HEK293 (cell line): Measurements from ENCODE around the gene CMTR2.

ENCODE experiments used
- CTCF ChIA-PET: fragments of 350-600 bp; formaldehyde crosslinking; extraction: SDS; loops from one replicate; lab custom pipeline; 2021; ENCODE audit warnings: antibody characterized with exemption; lab: Yijun Ruan, JAX
- POLR2A ChIA-PET: fragments of 300-600 bp; formaldehyde crosslinking; extraction: SDS; loops from one replicate; lab custom pipeline; 2020; ENCODE audit warnings: antibody characterized with exemption, inconsistent platforms; lab: Yijun Ruan, JAX
- H3K27ac ChIP-seq: fragments of 200-500 bp; sonication (Bioruptor generic); 2 replicates; pipeline ENCODE4 v1.5.1; 2014; ENCODE audit warnings: low read depth, low read length, control low read depth, inconsistent platforms; ENCODE audit errors: extremely low read depth
- H3K36me3 ChIP-seq, 2 experiments: fragments of 200-500 bp in 1 of 2; sonication (Bioruptor generic) in 1 of 2; 1 replicate in 1 of 2; 2 replicates in 1 of 2; pipeline ENCODE4 v1.5.1; 2014 to 2017; ENCODE audit warnings: inconsistent platforms in 2 of 2, low read length in 2 of 2; ENCODE audit not compliant: control insufficient read depth in 2 of 2, insufficient read depth in 1 of 2
- H3K4me1 ChIP-seq: fragments of 200-500 bp; sonication (Bioruptor generic); 2 replicates; pipeline ENCODE4 v1.5.1; 2014; ENCODE audit warnings: mild to moderate bottlenecking, low read length, inconsistent platforms; ENCODE audit not compliant: control insufficient read depth, insufficient read depth
- H3K4me3 ChIP-seq: 2 replicates; pipeline ENCODE4 v1.5.1; 2011; ENCODE audit warnings: low read depth, mild to moderate bottlenecking, control low read depth, low read length, moderate library complexity
- H3K9me3 ChIP-seq: fragments of 200-500 bp; sonication (Bioruptor generic); 2 replicates; pipeline ENCODE4 v1.5.1; 2014; ENCODE audit warnings: low read depth, low read length, inconsistent platforms; ENCODE audit not compliant: control insufficient read depth, insufficient read depth
- KLF10 ChIP-seq: fragments of 450-650 bp; IDR thresholded peaks from 2 replicates; pipeline ENCODE4 v1.5.1; 2018; ENCODE audit warnings: missing biosample characterization, mild to moderate bottlenecking, missing genetic modification characterization
- KLF16 ChIP-seq: fragments of 450-650 bp; formaldehyde crosslinking; IDR thresholded peaks from 2 replicates; pipeline ENCODE4 v1.5.1; 2017; ENCODE audit warnings: missing biosample characterization, missing genetic modification characterization
- ZNF248 ChIP-seq: fragments of 450-650 bp; formaldehyde crosslinking; IDR thresholded peaks from 2 replicates; pipeline ENCODE4 v1.5.1; 2017; ENCODE audit warnings: missing biosample characterization, missing genetic modification characterization
- ZNF274 ChIP-seq, 2 experiments: fragments of 200-500 bp in 1 of 2; fragments of 450-650 bp in 1 of 2; sonication (Bioruptor generic) in 1 of 2; formaldehyde crosslinking in 1 of 2; IDR thresholded peaks; 2 replicates each; pipeline versions ENCODE4 v1.5.1 to v1.6.1; 2014 to 2016; ENCODE audit warnings: borderline replicate concordance in 1 of 2, inconsistent platforms in 1 of 2, low read length in 1 of 2, missing biosample characterization in 1 of 2, missing genetic modification characterization in 1 of 2
- ZNF302 ChIP-seq: fragments of 450-650 bp; formaldehyde crosslinking; IDR thresholded peaks from 2 replicates; pipeline ENCODE4 v1.5.1; 2016; ENCODE audit warnings: missing biosample characterization, missing genetic modification characterization, low read depth
- ZNF350 ChIP-seq: fragments of 450-650 bp; formaldehyde crosslinking; IDR thresholded peaks from 2 replicates; pipeline ENCODE4 v1.5.0; 2017; ENCODE audit warnings: missing biosample characterization, mild to moderate bottlenecking, missing genetic modification characterization
- ZNF354C ChIP-seq: fragments of 450-650 bp; formaldehyde crosslinking; IDR thresholded peaks from 2 replicates; pipeline ENCODE4 v1.5.1; 2016; ENCODE audit warnings: missing biosample characterization, missing genetic modification characterization, low read depth, borderline replicate concordance
- ZNF544 ChIP-seq: fragments of 450-650 bp; formaldehyde crosslinking; IDR thresholded peaks from 2 replicates; pipeline ENCODE4 v1.5.0; 2017; ENCODE audit warnings: missing biosample characterization, missing genetic modification characterization
- ZNF626 ChIP-seq: fragments of 450-650 bp; sonication (Bioruptor Pico); formaldehyde crosslinking; IDR thresholded peaks from 2 replicates; pipeline ENCODE4 v1.5.1; 2018; ENCODE audit warnings: missing biosample characterization, missing genetic modification characterization, inconsistent platforms
- ZNF707 ChIP-seq: fragments of 450-650 bp; formaldehyde crosslinking; IDR thresholded peaks from 2 replicates; pipeline ENCODE4 v1.5.1; 2016; ENCODE audit warnings: missing biosample characterization, missing genetic modification characterization
- ZNF777 ChIP-seq: fragments of 450-650 bp; formaldehyde crosslinking; IDR thresholded peaks from 2 replicates; pipeline ENCODE4 v1.5.1; 2017; ENCODE audit warnings: missing biosample characterization, missing genetic modification characterization, borderline replicate concordance
- TF ChIP-seq, protein P1 (sequence below): fragments of 450-650 bp; formaldehyde crosslinking; IDR thresholded peaks from 2 replicates; pipeline ENCODE4 v1.5.1; 2017; ENCODE audit warnings: missing biosample characterization, mild to moderate bottlenecking, missing genetic modification characterization, moderate library complexity
- TF ChIP-seq, protein P2 (sequence below): fragments of 450-650 bp; formaldehyde crosslinking; IDR thresholded peaks from 2 replicates; pipeline ENCODE4 v1.5.1; 2016; ENCODE audit warnings: missing biosample characterization, missing genetic modification characterization
- TF ChIP-seq, protein P3 (sequence below): fragments of 450-650 bp; formaldehyde crosslinking; IDR thresholded peaks from 2 replicates; pipeline ENCODE4 v1.5.1; 2016; ENCODE audit warnings: missing biosample characterization, missing genetic modification characterization
- TF ChIP-seq, protein P4 (sequence below): fragments of 450-650 bp; IDR thresholded peaks from 2 replicates; pipeline ENCODE4 v1.5.1; 2018; ENCODE audit warnings: missing biosample characterization, missing genetic modification characterization
- TF ChIP-seq, protein P5 (sequence below): fragments of 450-650 bp; formaldehyde crosslinking; IDR thresholded peaks from 2 replicates; pipeline ENCODE4 v1.5.1; 2016; ENCODE audit warnings: missing biosample characterization, missing genetic modification characterization, low read depth
- TF ChIP-seq, protein P6 (sequence below): fragments of 450-650 bp; formaldehyde crosslinking; IDR thresholded peaks from 2 replicates; pipeline ENCODE4 v1.5.1; 2016; ENCODE audit warnings: missing biosample characterization, missing genetic modification characterization
- TF ChIP-seq, protein P7 (sequence below): fragments of 450-650 bp; formaldehyde crosslinking; IDR thresholded peaks from 2 replicates; pipeline ENCODE4 v1.5.1; 2016; ENCODE audit warnings: missing biosample characterization, missing genetic modification characterization

Gene CMTR2

DNA sequence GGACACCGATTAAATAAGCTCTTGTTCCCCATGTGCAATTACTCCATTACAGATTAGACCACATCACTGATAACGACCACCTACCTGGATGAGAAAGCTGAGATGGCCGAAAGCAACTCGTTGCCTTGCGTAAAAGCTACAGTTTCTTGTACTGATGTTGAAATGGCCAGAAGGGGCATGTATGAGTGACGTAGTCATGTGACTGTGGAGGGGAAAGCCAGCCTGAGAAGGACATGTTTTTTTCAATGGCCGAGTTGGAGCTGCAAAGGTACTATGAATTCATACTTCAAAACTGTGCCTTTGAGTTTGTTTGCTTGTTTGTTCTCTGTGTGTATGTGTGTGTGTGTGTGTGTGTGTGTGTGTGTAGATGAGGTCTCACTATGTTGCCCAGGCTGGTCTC is 41.7 kb downstream of the CMTR2 start:
- CTCF ChIA-PET: no interaction called here
- no peak overlapping the region for H3K27ac ChIP-seq
- POLR2A ChIA-PET: no interaction called here
- no peaks in the 10 kb centered on the region for H3K9me3 ChIP-seq
- TF ChIP-seq ZNF544 (no peak), ZNF354C (tag by site-specific recombination) (no peak), KLF10 (tag by site-specific recombination) (no peak), ZNF707 (tag by site-specific recombination) (no peak), ZNF626 (tag by site-specific recombination) (no peak), ZNF302 (no peak), ZNF248 (tag by site-specific recombination) (no peak), ZNF350 (tag by site-specific recombination) (no peak)
- TF ChIP-seq, protein P1, sequence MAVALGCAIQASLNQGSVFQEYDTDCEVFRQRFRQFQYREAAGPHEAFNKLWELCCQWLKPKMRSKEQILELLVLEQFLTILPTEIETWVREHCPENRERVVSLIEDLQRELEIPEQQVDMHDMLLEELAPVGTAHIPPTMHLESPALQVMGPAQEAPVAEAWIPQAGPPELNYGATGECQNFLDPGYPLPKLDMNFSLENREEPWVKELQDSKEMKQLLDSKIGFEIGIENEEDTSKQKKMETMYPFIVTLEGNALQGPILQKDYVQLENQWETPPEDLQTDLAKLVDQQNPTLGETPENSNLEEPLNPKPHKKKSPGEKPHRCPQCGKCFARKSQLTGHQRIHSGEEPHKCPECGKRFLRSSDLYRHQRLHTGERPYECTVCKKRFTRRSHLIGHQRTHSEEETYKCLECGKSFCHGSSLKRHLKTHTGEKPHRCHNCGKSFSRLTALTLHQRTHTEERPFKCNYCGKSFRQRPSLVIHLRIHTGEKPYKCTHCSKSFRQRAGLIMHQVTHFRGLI: no peak
- TF ChIP-seq, protein P2, sequence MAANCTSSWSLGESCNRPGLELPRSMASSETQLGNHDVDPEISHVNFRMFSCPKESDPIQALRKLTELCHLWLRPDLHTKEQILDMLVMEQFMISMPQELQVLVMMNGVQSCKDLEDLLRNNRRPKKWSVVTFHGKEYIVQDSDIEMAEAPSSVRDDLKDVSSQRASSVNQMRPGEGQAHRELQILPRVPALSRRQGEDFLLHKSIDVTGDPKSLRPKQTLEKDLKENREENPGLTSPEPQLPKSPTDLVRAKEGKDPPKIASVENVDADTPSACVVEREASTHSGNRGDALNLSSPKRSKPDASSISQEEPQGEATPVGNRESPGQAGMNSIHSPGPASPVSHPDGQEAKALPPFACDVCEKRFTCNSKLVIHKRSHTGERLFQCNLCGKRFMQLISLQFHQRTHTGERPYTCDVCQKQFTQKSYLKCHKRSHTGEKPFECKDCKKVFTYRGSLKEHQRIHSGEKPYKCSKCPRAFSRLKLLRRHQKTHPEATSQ (tag by site-specific recombination): no peak
- TF ChIP-seq, protein P3, sequence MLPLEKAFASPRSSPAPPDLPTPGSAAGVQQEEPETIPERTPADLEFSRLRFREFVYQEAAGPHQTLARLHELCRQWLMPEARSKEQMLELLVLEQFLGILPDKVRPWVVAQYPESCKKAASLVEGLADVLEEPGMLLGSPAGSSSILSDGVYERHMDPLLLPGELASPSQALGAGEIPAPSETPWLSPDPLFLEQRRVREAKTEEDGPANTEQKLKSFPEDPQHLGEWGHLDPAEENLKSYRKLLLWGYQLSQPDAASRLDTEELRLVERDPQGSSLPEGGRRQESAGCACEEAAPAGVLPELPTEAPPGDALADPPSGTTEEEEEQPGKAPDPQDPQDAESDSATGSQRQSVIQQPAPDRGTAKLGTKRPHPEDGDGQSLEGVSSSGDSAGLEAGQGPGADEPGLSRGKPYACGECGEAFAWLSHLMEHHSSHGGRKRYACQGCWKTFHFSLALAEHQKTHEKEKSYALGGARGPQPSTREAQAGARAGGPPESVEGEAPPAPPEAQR (tag by site-specific recombination): no peak
- TF ChIP-seq, protein P4, sequence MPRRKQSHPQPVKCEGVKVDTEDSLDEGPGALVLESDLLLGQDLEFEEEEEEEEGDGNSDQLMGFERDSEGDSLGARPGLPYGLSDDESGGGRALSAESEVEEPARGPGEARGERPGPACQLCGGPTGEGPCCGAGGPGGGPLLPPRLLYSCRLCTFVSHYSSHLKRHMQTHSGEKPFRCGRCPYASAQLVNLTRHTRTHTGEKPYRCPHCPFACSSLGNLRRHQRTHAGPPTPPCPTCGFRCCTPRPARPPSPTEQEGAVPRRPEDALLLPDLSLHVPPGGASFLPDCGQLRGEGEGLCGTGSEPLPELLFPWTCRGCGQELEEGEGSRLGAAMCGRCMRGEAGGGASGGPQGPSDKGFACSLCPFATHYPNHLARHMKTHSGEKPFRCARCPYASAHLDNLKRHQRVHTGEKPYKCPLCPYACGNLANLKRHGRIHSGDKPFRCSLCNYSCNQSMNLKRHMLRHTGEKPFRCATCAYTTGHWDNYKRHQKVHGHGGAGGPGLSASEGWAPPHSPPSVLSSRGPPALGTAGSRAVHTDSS: no peak
- TF ChIP-seq, protein P5, sequence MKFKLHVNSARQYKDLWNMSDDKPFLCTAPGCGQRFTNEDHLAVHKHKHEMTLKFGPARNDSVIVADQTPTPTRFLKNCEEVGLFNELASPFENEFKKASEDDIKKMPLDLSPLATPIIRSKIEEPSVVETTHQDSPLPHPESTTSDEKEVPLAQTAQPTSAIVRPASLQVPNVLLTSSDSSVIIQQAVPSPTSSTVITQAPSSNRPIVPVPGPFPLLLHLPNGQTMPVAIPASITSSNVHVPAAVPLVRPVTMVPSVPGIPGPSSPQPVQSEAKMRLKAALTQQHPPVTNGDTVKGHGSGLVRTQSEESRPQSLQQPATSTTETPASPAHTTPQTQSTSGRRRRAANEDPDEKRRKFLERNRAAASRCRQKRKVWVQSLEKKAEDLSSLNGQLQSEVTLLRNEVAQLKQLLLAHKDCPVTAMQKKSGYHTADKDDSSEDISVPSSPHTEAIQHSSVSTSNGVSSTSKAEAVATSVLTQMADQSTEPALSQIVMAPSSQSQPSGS (tag by site-specific recombination): no peak
- TF ChIP-seq, all 188 proteins: peak for 0
- Histone ChIP-seq H3K36me3 (no peaks in the 10 kb centered on the region), H3K4me3 (no peak overlapping the region), H3K4me1 (no peaks in the 10 kb centered on the region)

DNA sequence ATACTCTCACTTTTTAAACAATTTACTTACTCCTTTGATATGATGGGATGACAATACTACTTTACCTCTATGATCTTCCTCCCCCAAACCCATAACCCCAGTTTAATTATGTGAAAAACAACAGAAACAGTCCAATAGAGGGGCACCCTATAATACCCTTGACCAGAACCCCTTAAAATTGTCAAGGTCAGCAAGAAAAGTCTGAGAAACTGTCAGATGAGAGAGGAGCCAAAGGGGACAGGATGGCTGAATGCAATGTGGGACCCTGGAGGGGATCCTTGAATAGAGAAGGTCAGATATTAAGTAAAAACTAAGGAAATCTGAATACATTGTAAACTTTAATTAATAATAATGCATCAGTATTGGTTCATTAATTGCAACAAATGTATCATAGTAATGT is 42.9 kb downstream of the CMTR2 start:
- CTCF ChIA-PET: no interaction called here
- no peaks in the 10 kb centered on the region for H3K9me3 ChIP-seq
- TF ChIP-seq, protein P6, sequence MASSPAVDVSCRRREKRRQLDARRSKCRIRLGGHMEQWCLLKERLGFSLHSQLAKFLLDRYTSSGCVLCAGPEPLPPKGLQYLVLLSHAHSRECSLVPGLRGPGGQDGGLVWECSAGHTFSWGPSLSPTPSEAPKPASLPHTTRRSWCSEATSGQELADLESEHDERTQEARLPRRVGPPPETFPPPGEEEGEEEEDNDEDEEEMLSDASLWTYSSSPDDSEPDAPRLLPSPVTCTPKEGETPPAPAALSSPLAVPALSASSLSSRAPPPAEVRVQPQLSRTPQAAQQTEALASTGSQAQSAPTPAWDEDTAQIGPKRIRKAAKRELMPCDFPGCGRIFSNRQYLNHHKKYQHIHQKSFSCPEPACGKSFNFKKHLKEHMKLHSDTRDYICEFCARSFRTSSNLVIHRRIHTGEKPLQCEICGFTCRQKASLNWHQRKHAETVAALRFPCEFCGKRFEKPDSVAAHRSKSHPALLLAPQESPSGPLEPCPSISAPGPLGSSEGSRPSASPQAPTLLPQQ (tag by site-specific recombination): no peak
- TF ChIP-seq ZNF777 (no peak), ZNF274 (IDR thresholded peaks at IDR 0.05; ENCODE audit: low read length) (no peak), ZNF274 (tag by site-specific recombination; IDR thresholded peaks at IDR 0.05; ENCODE audit: borderline replicate concordance) (no peak), KLF16 (tag by site-specific recombination) (no peak)
- TF ChIP-seq, protein P7, sequence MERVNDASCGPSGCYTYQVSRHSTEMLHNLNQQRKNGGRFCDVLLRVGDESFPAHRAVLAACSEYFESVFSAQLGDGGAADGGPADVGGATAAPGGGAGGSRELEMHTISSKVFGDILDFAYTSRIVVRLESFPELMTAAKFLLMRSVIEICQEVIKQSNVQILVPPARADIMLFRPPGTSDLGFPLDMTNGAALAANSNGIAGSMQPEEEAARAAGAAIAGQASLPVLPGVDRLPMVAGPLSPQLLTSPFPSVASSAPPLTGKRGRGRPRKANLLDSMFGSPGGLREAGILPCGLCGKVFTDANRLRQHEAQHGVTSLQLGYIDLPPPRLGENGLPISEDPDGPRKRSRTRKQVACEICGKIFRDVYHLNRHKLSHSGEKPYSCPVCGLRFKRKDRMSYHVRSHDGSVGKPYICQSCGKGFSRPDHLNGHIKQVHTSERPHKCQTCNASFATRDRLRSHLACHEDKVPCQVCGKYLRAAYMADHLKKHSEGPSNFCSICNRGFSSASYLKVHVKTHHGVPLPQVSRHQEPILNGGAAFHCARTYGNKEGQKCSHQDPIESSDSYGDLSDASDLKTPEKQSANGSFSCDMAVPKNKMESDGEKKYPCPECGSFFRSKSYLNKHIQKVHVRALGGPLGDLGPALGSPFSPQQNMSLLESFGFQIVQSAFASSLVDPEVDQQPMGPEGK (tag by site-specific recombination): no peak
- TF ChIP-seq, protein P1: no peak
- H3K4me3 ChIP-seq: no peak overlapping the region
- H3K27ac ChIP-seq: no peak overlapping the region
- H3K36me3 ChIP-seq: no peaks in the 10 kb centered on the region
- POLR2A ChIA-PET: no interaction called here
- no peaks in the 10 kb centered on the region for H3K4me1 ChIP-seq
